Measurements from ENCODE around the gene TMEM179B.
A peak's percentile ranks its signal among the peaks of the same experiment; 100 is the strongest.

Gene TMEM179B

GRCh38 chr11:62832336-62833234 lies 45.4 kb downstream of the TMEM179B start, which contains the start of gene TEX54:
TEX54 (minus strand) TSS chr11:62832841.
- TF ChIP-seq, protein P1, sequence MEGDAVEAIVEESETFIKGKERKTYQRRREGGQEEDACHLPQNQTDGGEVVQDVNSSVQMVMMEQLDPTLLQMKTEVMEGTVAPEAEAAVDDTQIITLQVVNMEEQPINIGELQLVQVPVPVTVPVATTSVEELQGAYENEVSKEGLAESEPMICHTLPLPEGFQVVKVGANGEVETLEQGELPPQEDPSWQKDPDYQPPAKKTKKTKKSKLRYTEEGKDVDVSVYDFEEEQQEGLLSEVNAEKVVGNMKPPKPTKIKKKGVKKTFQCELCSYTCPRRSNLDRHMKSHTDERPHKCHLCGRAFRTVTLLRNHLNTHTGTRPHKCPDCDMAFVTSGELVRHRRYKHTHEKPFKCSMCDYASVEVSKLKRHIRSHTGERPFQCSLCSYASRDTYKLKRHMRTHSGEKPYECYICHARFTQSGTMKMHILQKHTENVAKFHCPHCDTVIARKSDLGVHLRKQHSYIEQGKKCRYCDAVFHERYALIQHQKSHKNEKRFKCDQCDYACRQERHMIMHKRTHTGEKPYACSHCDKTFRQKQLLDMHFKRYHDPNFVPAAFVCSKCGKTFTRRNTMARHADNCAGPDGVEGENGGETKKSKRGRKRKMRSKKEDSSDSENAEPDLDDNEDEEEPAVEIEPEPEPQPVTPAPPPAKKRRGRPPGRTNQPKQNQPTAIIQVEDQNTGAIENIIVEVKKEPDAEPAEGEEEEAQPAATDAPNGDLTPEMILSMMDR (IDR thresholded peaks at IDR 0.05; ENCODE audit: borderline replicate concordance, control extremely low read depth, extremely low read depth, insufficient read depth, missing control alignments): no peak
- no peak for DNase-seq (ENCODE audit: low spot score)
- in situ Hi-C loops (cut with MboI; ENCODE audit: low sequenced_read_pairs, unreplicated experiment): no loop called here

DNA sequence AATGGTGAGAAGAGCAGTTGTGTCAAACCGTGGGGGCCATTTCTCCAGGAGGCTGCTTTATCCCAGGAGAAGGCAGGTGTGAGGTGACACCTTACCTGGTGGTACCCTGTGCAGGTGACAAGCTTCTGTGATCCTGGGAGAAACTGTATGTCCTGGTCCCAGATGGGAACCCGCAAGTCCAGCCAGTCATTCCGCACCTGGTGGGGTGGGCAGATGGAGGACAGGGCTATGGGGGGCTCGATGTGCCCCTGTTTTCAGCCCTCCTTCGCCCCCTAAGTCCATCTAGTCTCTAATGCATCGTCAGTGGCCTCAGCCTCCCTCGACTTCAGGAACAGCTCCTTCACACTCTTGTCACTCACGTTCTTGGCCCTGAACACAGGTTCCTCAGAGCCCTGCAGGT lies 48.1 kb downstream of the TMEM179B start:
- TF ChIP-seq, protein P1 (IDR thresholded peaks at IDR 0.05; ENCODE audit: borderline replicate concordance, control extremely low read depth, extremely low read depth, insufficient read depth, missing control alignments): no peak
- in situ Hi-C loops (cut with MboI; ENCODE audit: low sequenced_read_pairs, unreplicated experiment): no loop called here

GRCh38 chr11:62839050-62839945 lies 52.1 kb downstream of the TMEM179B start, which contains the start of gene WDR74:
WDR74 (minus strand) TSS chr11:62839590; CDS start chr11:62839570, 20 bp downstream.
- peak; percentile 90 for DNase-seq (ENCODE audit: low spot score)
- in situ Hi-C loops (cut with MboI; ENCODE audit: low sequenced_read_pairs, unreplicated experiment): no loop called here
- TF ChIP-seq, protein P1 (IDR thresholded peaks at IDR 0.05; ENCODE audit: borderline replicate concordance, control extremely low read depth, extremely low read depth, insufficient read depth, missing control alignments): no peak

More for the DNA sequence above, 48.1 kb downstream of the TMEM179B start:
- DNase-seq (ENCODE audit: low spot score): no peak

All from GM13976 (cell line).